Mononuclear cell (primary cell): ENCODE data around the gene RBMY1E. TPM values are rescaled to one million over a fixed set of nuclear protein-coding genes. Genes with fewer than 3 reads are reported as not detected.
"Not testable (repeated sequence)": the region's sequence is repeated elsewhere in the genome, so short reads cannot be mapped to it uniquely, and the experiment has no call there.

Experiments used
- H3K27me3 ChIP-seq: 2 replicates; pipeline ENCODE4 v1.6.0; 2011; ENCODE audit warnings: low read length, control low read depth; ENCODE audit not compliant: insufficient read depth
- H3K4me1 ChIP-seq: 2 replicates; pipeline ENCODE4 v1.5.1; 2011; ENCODE audit warnings: mild to moderate bottlenecking, low read length, control low read depth; ENCODE audit not compliant: insufficient read depth
- H3K4me3 ChIP-seq: 2 replicates; pipeline ENCODE4 v1.5.1; 2011; ENCODE audit warnings: mild to moderate bottlenecking, low read length, moderate library complexity
- H3K9me3 ChIP-seq: 2 replicates; pipeline ENCODE4 v1.5.1; 2011; ENCODE audit warnings: low read depth, mild to moderate bottlenecking, control low read depth, low read length
- total RNA-seq: library from RNA; depleted of rRNA; stranded (reverse); fragments of >200 nt; gene quantifications from one replicate; pipeline ENCODE4 v1.2.3, GENCODE V29; 2012

The RBMY1E gene
- total RNA-seq: not detected

- H3K27me3 ChIP-seq, H3K4me1 ChIP-seq, H3K4me3 ChIP-seq, H3K9me3 ChIP-seq: not testable (repeated sequence)
Measured at GRCh38 chrY:21917932-21918331, at the start of gene RBMY1E. Gene RBMY1E (minus strand): TSS chrY:21918032. CDS start chrY:21916054, 1,978 bp downstream.

GRCh38 chrY:21894426-21894825 lies 23.4 kb downstream of the RBMY1E start, which contains the start of gene RBMY1D:
Gene RBMY1D (minus strand): TSS chrY:21894526. CDS start chrY:21892513, 2,013 bp downstream.
- H3K27me3 ChIP-seq, H3K4me3 ChIP-seq, H3K9me3 ChIP-seq, H3K4me1 ChIP-seq: not testable (repeated sequence)

- not testable (repeated sequence) for H3K4me3 ChIP-seq, H3K4me1 ChIP-seq, H3K27me3 ChIP-seq, H3K9me3 ChIP-seq
Measured at GRCh38 chrY:21869407-21870076, 48.3 kb downstream of the RBMY1E start.

Other genes starting within 250 kb of the RBMY1E start
- not detected for gene RBMY1D, start 23.5 kb downstream of the RBMY1E start, total RNA-seq